Right atrium auricular region (tissue), 2 donors: Measurements from ENCODE around the gene ITGAE. TPM values are rescaled to one million over a fixed set of nuclear protein-coding genes. Genes with fewer than 3 reads are reported as not detected.
"Not testable (repeated sequence)": the region's sequence is repeated elsewhere in the genome, so short reads cannot be mapped to it uniquely, and the experiment has no call there.

Experiments used
- DNase-seq: peaks from one replicate; pipeline ENCODE4 v3.0.0-alpha.2; 2019; ENCODE audit warnings: low spot score
- H3K27ac ChIP-seq, 2 donors: fragments of 200-600 bp; sonication (generic); 1 replicate in 1 of 2; 2 replicates in 1 of 2; pipeline ENCODE4 v1.5.1; 2016 to 2019
- H3K27me3 ChIP-seq, 2 donors: fragments of 200-600 bp; sonication (generic); one replicate each; pipeline versions ENCODE4 v1.5.1 to v1.6.0; 2017 to 2019
- H3K36me3 ChIP-seq: fragments of 200-600 bp; sonication (generic); one replicate; pipeline ENCODE4 v1.5.1; 2016
- H3K4me1 ChIP-seq, 2 donors: fragments of 200-600 bp; sonication (generic); one replicate each; pipeline versions ENCODE4 v1.5.1 to v1.6.0; 2017 to 2019
- H3K4me3 ChIP-seq, 2 donors: fragments of 200-600 bp; sonication (generic); 1 replicate in 1 of 2; 2 replicates in 1 of 2; pipeline ENCODE4 v1.5.1; 2017 to 2019; ENCODE audit warnings: mild to moderate bottlenecking in 1 of 2, moderate library complexity in 1 of 2
- H3K9me3 ChIP-seq, 2 donors: fragments of 200-600 bp; sonication (generic); one replicate each; pipeline ENCODE4 v1.5.1; 2019
- total RNA-seq, 2 donors: library from RNA; depleted of rRNA; stranded (reverse); fragments of >200 nt; gene quantifications; one replicate each; pipeline ENCODE4 v1.1.0, GENCODE V29; 2016
- TF ChIP-seq, protein P1 (sequence below), 2 donors: fragments of 200-600 bp; sonication (generic); IDR thresholded peaks; one replicate each; pipeline ENCODE4 v1.5.1; 2019; ENCODE audit warnings: antibody characterized with exemption in 2 of 2

ITGAE gene
- total RNA-seq, 2 donors from 2014 or later: 23.4 to 26.1 TPM

GRCh38 chr17:3738562-3739295, 62.3 kb downstream of the ITGAE start:
- TF ChIP-seq, protein P1, sequence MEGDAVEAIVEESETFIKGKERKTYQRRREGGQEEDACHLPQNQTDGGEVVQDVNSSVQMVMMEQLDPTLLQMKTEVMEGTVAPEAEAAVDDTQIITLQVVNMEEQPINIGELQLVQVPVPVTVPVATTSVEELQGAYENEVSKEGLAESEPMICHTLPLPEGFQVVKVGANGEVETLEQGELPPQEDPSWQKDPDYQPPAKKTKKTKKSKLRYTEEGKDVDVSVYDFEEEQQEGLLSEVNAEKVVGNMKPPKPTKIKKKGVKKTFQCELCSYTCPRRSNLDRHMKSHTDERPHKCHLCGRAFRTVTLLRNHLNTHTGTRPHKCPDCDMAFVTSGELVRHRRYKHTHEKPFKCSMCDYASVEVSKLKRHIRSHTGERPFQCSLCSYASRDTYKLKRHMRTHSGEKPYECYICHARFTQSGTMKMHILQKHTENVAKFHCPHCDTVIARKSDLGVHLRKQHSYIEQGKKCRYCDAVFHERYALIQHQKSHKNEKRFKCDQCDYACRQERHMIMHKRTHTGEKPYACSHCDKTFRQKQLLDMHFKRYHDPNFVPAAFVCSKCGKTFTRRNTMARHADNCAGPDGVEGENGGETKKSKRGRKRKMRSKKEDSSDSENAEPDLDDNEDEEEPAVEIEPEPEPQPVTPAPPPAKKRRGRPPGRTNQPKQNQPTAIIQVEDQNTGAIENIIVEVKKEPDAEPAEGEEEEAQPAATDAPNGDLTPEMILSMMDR (IDR thresholded peaks at IDR 0.05): no peak
- no peaks in the 10 kb centered on the region for H3K9me3 ChIP-seq
- H3K4me3 ChIP-seq: peak overlapping the region; percentile 10 to 32
- DNase-seq: no peak
- no peaks in the 10 kb centered on the region for H3K36me3 ChIP-seq
- H3K27me3 ChIP-seq: no peaks in the 10 kb centered on the region
- peak overlapping the region; percentile 64 to 74 for H3K27ac ChIP-seq
- peaks cover 0 to 18% of the 10 kb centered on the region in 2 donors for H3K4me1 ChIP-seq

GRCh38 chr17:3735515-3735914, 65.5 kb downstream of the ITGAE start:
- Histone ChIP-seq H3K27ac (no peak overlapping the region), H3K4me1 (peaks cover 0 to 18% of the 10 kb centered on the region in 2 donors), H3K27me3 (no peaks in the 10 kb centered on the region), H3K9me3 (no peaks in the 10 kb centered on the region), H3K36me3 (no peaks in the 10 kb centered on the region), H3K4me3 (no peak overlapping the region)
- TF ChIP-seq, protein P1 (IDR thresholded peaks at IDR 0.05): no peak
- no peak for DNase-seq

- not testable (repeated sequence) for H3K27ac ChIP-seq, H3K9me3 ChIP-seq, H3K27me3 ChIP-seq, H3K4me3 ChIP-seq, H3K36me3 ChIP-seq, DNase-seq
- peaks cover 0 to 18% of the 10 kb centered on the region in 2 donors for H3K4me1 ChIP-seq
Observed at GRCh38 chr17:3734911-3735276, 66.1 kb downstream of the ITGAE start.

GRCh38 chr17:3732210-3732621, 68.8 kb downstream of the ITGAE start:
- no peaks in the 10 kb centered on the region for H3K36me3 ChIP-seq
- no peak for DNase-seq

GRCh38 chr17:3730881-3731429, 70.0 kb downstream of the ITGAE start:
- TF ChIP-seq, protein P1 (IDR thresholded peaks at IDR 0.05): no peak
- H3K27ac ChIP-seq: no peak overlapping the region
- H3K36me3 ChIP-seq: no peaks in the 10 kb centered on the region
- no peaks in the 10 kb centered on the region for H3K27me3 ChIP-seq
- no peak for DNase-seq
- H3K9me3 ChIP-seq: no peaks in the 10 kb centered on the region
- H3K4me1 ChIP-seq: no peaks in the 10 kb centered on the region
- no peak overlapping the region for H3K4me3 ChIP-seq

More at GRCh38 chr17:3732210-3732621, 68.8 kb downstream of the ITGAE start:
- H3K4me3 ChIP-seq: no peak overlapping the region
- TF ChIP-seq, protein P1 (IDR thresholded peaks at IDR 0.05): no peak
- H3K4me1 ChIP-seq: peaks cover 0 to under 1% of the 10 kb centered on the region in 2 donors
- no peaks in the 10 kb centered on the region for H3K27me3 ChIP-seq
- H3K27ac ChIP-seq: no peak overlapping the region
- H3K9me3 ChIP-seq: no peaks in the 10 kb centered on the region

- DNase-seq: no peak
- Histone ChIP-seq H3K27me3 (no peaks in the 10 kb centered on the region), H3K4me1 (no peaks in the 10 kb centered on the region), H3K27ac (no peak overlapping the region), H3K9me3 (no peaks in the 10 kb centered on the region), H3K4me3 (no peak overlapping the region), H3K36me3 (no peaks in the 10 kb centered on the region)
- TF ChIP-seq, protein P1 (IDR thresholded peaks at IDR 0.05): no peak
Observed at GRCh38 chr17:3729881-3730280, 71.1 kb downstream of the ITGAE start.

- H3K4me1 ChIP-seq, H3K9me3 ChIP-seq, H3K27me3 ChIP-seq, DNase-seq, H3K27ac ChIP-seq, H3K36me3 ChIP-seq, H3K4me3 ChIP-seq: not testable (repeated sequence)
Observed at GRCh38 chr17:3728099-3728498, 72.9 kb downstream of the ITGAE start.
